CD4-positive, alpha-beta memory T cell (primary cell): ENCODE measurements around the gene PTPRJ. TPM values are rescaled to one million over a fixed set of nuclear protein-coding genes. Genes with fewer than 3 reads are reported as not detected.

Source experiments
- CTCF ChIA-PET: fragments of 350-600 bp; sonication (Branson Sonifier 250); formaldehyde crosslinking; loops from one replicate; lab custom pipeline; 2021; ENCODE audit warnings: inconsistent platforms; ENCODE audit not compliant: partially characterized antibody; lab: Charles Lee
- POLR2A ChIA-PET: fragments of 350-600 bp; sonication (Branson Sonifier 250); formaldehyde crosslinking; loops from one replicate; lab custom pipeline; 2021; ENCODE audit not compliant: partially characterized antibody; lab: Charles Lee
- DNase-seq, 5 donors: peaks; one replicate each; pipeline versions ENCODE4 v3.0.0 to v3.0.0-alpha.2; 2020 to 2022; ENCODE audit warnings: mixed read lengths in 1 of 5
- H3K27ac ChIP-seq: one replicate; pipeline ENCODE4 v1.7.0; 2013; ENCODE audit warnings: low read depth, low read length
- H3K27me3 ChIP-seq: 2 replicates; pipeline ENCODE4 v1.7.0; 2013; ENCODE audit warnings: mild to moderate bottlenecking, low read length, moderate library complexity; ENCODE audit not compliant: insufficient read depth
- H3K36me3 ChIP-seq: 2 replicates; pipeline ENCODE4 v1.7.0; 2013; ENCODE audit warnings: mild to moderate bottlenecking, low read length, moderate library complexity; ENCODE audit not compliant: insufficient read depth
- H3K4me1 ChIP-seq: 2 replicates; pipeline ENCODE4 v1.7.0; 2013; ENCODE audit warnings: mild to moderate bottlenecking, low read length, moderate library complexity; ENCODE audit not compliant: insufficient read depth
- H3K4me3 ChIP-seq, 2 donors: one replicate each; pipeline ENCODE4 v1.7.0; 2013; ENCODE audit warnings: low read length in 2 of 2, mild to moderate bottlenecking in 1 of 2
- H3K9me3 ChIP-seq, 2 donors: one replicate each; pipeline ENCODE4 v1.7.0; 2013; ENCODE audit warnings: low read length in 2 of 2, control low read depth in 1 of 2; ENCODE audit not compliant: control insufficient read depth in 1 of 2
- H3K27ac Mint-ChIP-seq, 7 donors: one replicate each; pipeline ENCODE4 v1.8.0; 2020 to 2021; ENCODE audit warnings: mixed read lengths in 7 of 7, mild to moderate bottlenecking in 6 of 7, inconsistent platforms in 3 of 7, moderate library complexity in 3 of 7
- H3K27me3 Mint-ChIP-seq, 2 donors: one replicate each; pipeline ENCODE4 v1.8.0; 2020 to 2021; ENCODE audit warnings: mixed read lengths in 2 of 2
- H3K36me3 Mint-ChIP-seq, 2 donors: one replicate each; pipeline ENCODE4 v1.8.0; 2020 to 2021; ENCODE audit warnings: mixed read lengths in 2 of 2, inconsistent platforms in 1 of 2, mild to moderate bottlenecking in 1 of 2
- H3K4me1 Mint-ChIP-seq, 4 donors: one replicate each; pipeline ENCODE4 v1.8.0; 2020 to 2021; ENCODE audit warnings: mixed read lengths in 4 of 4, mild to moderate bottlenecking in 1 of 4
- H3K4me3 Mint-ChIP-seq, 8 donors: one replicate each; pipeline ENCODE4 v1.8.0; 2020 to 2021; ENCODE audit warnings: mixed read lengths in 8 of 8, mild to moderate bottlenecking in 7 of 8, moderate library complexity in 6 of 8, inconsistent platforms in 3 of 8
- H3K9me3 Mint-ChIP-seq, 8 donors: one replicate each; pipeline ENCODE4 v1.8.0; 2020 to 2021; ENCODE audit warnings: mixed read lengths in 8 of 8, mild to moderate bottlenecking in 5 of 8, inconsistent platforms in 3 of 8, moderate library complexity in 1 of 8
- intact Hi-C: fragments of 100-400 bp; cut with micrococcal nuclease; formaldehyde crosslinking; loops from one replicate; pipeline ENCODE4 v1.15.1; 2023
- polyA plus RNA-seq, 2 donors: library from polyadenylated mRNA; unstranded; fragments of 300-500 nt; fragmentation: Illumina TruSeq; gene quantifications; one replicate each; pipeline ENCODE4 v1.2.3, GENCODE V29; 2021
- total RNA-seq, 2 experiments: library from RNA; stranded (reverse); gene quantifications; one replicate each; pipeline ENCODE4 v1.2.3, GENCODE V29; 2021

Gene PTPRJ
- total and polyA plus RNA-seq, 4 experiments from 2014 or later: 3.3 to 57.9 (median 37.2) TPM

DNA sequence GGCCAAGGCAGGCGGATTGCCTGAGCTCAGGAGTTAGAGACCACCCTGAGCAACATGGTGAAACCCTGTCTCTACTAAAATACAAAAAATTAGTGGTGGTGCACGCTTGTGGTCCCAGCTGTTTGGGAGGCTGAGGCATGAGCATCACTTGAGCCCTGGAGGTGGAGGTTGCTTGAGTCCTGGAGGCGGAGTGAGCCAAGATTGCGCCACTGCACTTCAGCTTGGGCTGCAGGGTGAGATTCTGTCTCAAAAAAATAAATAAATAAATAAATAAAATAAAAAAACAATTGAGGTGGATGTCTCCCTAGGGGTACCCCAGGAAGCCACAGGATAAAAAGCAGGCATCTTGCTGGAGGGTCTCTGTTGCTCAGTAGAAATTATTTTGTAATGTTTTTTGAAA is 14.1 kb downstream of the PTPRJ start:
- Mint-ChIP-seq H3K27me3 (no peaks in the 10 kb centered on the region), H3K4me1 (peaks cover 42 to 72% (median 53%) of the 10 kb centered on the region in 4 donors), H3K9me3 (no peaks in the 10 kb centered on the region), H3K4me3 (no peak overlapping the region), H3K36me3 (peaks cover 0 to 5% of the 10 kb centered on the region in 2 donors), H3K27ac (no peak overlapping the region)
- ChIA-PET POLR2A (no interaction called here), CTCF (interaction anchor here (1.1 to 2.7 kb wide), 4 partner anchors 11 to 62 kb away, joined by 3 to 9 read pairs (median 4); no protein-coding TSS in a partner anchor)
- Histone ChIP-seq H3K36me3 (no peaks in the 10 kb centered on the region), H3K27me3 (no peaks in the 10 kb centered on the region), H3K4me3 (no peak overlapping the region), H3K4me1 (peaks cover 75% of the 10 kb centered on the region), H3K9me3 (no peaks in the 10 kb centered on the region), H3K27ac (no peak overlapping the region)
- intact Hi-C loops: no loop called here
- no peak for DNase-seq

DNA sequence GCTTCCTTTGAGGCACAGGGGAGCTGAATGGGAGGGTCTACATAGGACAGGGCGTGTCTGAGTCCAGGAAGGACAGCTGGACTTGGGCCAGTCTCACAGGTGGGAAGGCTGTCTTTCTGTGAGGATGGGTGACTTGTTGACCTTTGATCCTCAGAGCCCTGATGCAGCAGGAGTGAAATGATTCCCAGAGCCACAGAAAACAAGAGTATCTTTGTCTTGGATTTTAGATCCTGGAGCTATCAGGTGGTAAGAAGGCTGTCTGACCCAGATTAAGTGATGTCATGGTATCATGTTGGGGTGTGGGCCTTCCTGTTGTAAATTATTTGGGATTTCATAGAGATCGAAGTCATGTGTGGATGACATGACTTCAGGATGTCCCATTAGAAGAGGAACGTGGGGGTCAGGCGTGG is 15.0 kb downstream of the PTPRJ start:
- Mint-ChIP-seq H3K9me3 (no peaks in the 10 kb centered on the region), H3K4me1 (peaks cover 41 to 72% (median 53%) of the 10 kb centered on the region in 4 donors), H3K27ac (peak overlapping the region in 4 of 7 donors; percentile 48 to 61 (median 56)), H3K36me3 (peaks cover 0 to 5% of the 10 kb centered on the region in 2 donors), H3K27me3 (no peaks in the 10 kb centered on the region), H3K4me3 (no peak overlapping the region)
- H3K27ac ChIP-seq: no peak overlapping the region
- H3K9me3 ChIP-seq: no peaks in the 10 kb centered on the region
- peaks cover 76% of the 10 kb centered on the region for H3K4me1 ChIP-seq
- POLR2A ChIA-PET: interaction anchor here (0.5 to 1.5 kb wide), 3 partner anchors 10 to 61 kb away, joined by 3 to 4 read pairs (median 3); no protein-coding TSS in a partner anchor
- CTCF ChIA-PET: interaction anchor here (1.3 to 2.7 kb wide), 2 partner anchors 12 to 61 kb away, joined by 4 to 9 read pairs; no protein-coding TSS in a partner anchor
- no peaks in the 10 kb centered on the region for H3K36me3 ChIP-seq
- no peak overlapping the region for H3K4me3 ChIP-seq
- H3K27me3 ChIP-seq: no peaks in the 10 kb centered on the region
- intact Hi-C loops: no loop called here
- DNase-seq: no peak

- H3K4me3 Mint-ChIP-seq: peak overlapping the region in 2 of 8 donors; percentile 13 to 43
- no peaks in the 10 kb centered on the region for H3K9me3 Mint-ChIP-seq
- DNase-seq: no peak
- ChIA-PET CTCF (interaction anchor here (0.9 to 2.6 kb wide), 4 partner anchors 16 to 111 kb away, joined by 3 to 13 read pairs (median 4); no protein-coding TSS in a partner anchor), POLR2A (interaction anchor here (0.6 to 15.6 kb wide), 6 partner anchors 9 to 230 kb away, joined by 3 to 296 read pairs (median 34); partner anchors contain the start of gene FNBP4)
- H3K27ac Mint-ChIP-seq: peak overlapping the region; percentile 43 to 97 (median 82)
- intact Hi-C loops: no loop called here
- peaks cover 74% of the 10 kb centered on the region for H3K4me1 ChIP-seq
- no peaks in the 10 kb centered on the region for H3K27me3 Mint-ChIP-seq
- no peaks in the 10 kb centered on the region for H3K9me3 ChIP-seq
- H3K27me3 ChIP-seq: no peaks in the 10 kb centered on the region
- H3K4me3 ChIP-seq: no peak overlapping the region
- H3K27ac ChIP-seq: no peak overlapping the region
- no peaks in the 10 kb centered on the region for H3K36me3 ChIP-seq
- peaks cover 0 to 5% of the 10 kb centered on the region in 2 donors for H3K36me3 Mint-ChIP-seq
- peaks cover 47 to 76% (median 60%) of the 10 kb centered on the region in 4 donors for H3K4me1 Mint-ChIP-seq
Measured at GRCh38 chr11:47997063-47998053, 17.0 kb downstream of the PTPRJ start.

DNA sequence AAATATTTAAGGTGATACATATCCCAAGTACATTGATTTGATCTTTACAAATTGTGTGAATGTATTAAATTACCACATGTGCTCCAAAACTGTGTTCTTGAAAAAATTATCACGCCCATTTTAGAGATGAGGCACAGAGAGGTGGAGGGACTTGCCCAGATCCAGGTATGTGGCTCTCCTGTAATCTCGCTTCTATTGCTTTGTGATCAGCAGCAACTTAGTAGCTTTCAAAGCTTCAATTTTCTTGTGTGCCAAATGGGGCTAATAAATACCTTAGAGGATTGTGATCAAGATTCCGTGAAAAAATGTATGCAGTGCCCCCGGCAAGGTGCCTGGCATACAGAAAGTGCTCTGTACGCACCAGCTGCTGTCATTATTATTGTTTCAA is 18.0 kb downstream of the PTPRJ start:
- H3K27me3 ChIP-seq: no peaks in the 10 kb centered on the region
- DNase-seq: no peak
- H3K9me3 ChIP-seq: no peaks in the 10 kb centered on the region
- peaks cover 48 to 78% (median 62%) of the 10 kb centered on the region in 4 donors for H3K4me1 Mint-ChIP-seq
- H3K27ac Mint-ChIP-seq: peak overlapping the region; percentile 90 to 99 (median 96)
- peak overlapping the region; percentile 65 for H3K27ac ChIP-seq
- H3K36me3 ChIP-seq: no peaks in the 10 kb centered on the region
- intact Hi-C loops: no loop called here
- H3K4me3 Mint-ChIP-seq: peak overlapping the region in 3 of 8 donors; percentile 39 to 70 (median 41)
- ChIA-PET POLR2A (interaction anchor here (0.6 to 15.6 kb wide), 5 partner anchors 15 to 231 kb away, joined by 3 to 296 read pairs (median 64); partner anchors contain the start of gene FNBP4), CTCF (interaction anchor here (0.5 to 2.6 kb wide), 8 partner anchors 9 to 110 kb away, joined by 3 to 13 read pairs (median 4); no protein-coding TSS in a partner anchor)
- no peak overlapping the region for H3K4me3 ChIP-seq
- peaks cover 0 to 3% of the 10 kb centered on the region in 2 donors for H3K36me3 Mint-ChIP-seq
- peaks cover 74% of the 10 kb centered on the region for H3K4me1 ChIP-seq
- no peaks in the 10 kb centered on the region for H3K27me3 Mint-ChIP-seq
- H3K9me3 Mint-ChIP-seq: peaks cover 0 to 1% (median 0%) of the 10 kb centered on the region in 8 donors

- no peaks in the 10 kb centered on the region for H3K36me3 ChIP-seq
- H3K9me3 Mint-ChIP-seq: peaks cover 0 to 1% (median 0%) of the 10 kb centered on the region in 8 donors
- H3K4me1 ChIP-seq: peaks cover 78% of the 10 kb centered on the region
- intact Hi-C loops: no loop called here
- peak overlapping the region in 6 of 8 donors; percentile 33 to 70 (median 40) for H3K4me3 Mint-ChIP-seq
- peak overlapping the region; percentile 65 for H3K27ac ChIP-seq
- H3K36me3 Mint-ChIP-seq: peaks cover 0 to 3% of the 10 kb centered on the region in 2 donors
- H3K4me3 ChIP-seq: no peak overlapping the region
- H3K27ac Mint-ChIP-seq: peak overlapping the region; percentile 90 to 99 (median 96)
- DNase-seq: no peak
- POLR2A ChIA-PET: interaction anchor here (1.1 to 15.6 kb wide), 5 partner anchors 16 to 232 kb away, joined by 3 to 296 read pairs (median 64); partner anchors contain the start of gene FNBP4
- CTCF ChIA-PET: interaction anchor here (0.5 to 2.6 kb wide), 9 partner anchors 8 to 112 kb away, joined by 3 to 13 read pairs (median 4); no protein-coding TSS in a partner anchor
- no peaks in the 10 kb centered on the region for H3K9me3 ChIP-seq
- H3K4me1 Mint-ChIP-seq: peaks cover 48 to 79% (median 62%) of the 10 kb centered on the region in 4 donors
- H3K27me3 ChIP-seq: no peaks in the 10 kb centered on the region
- no peaks in the 10 kb centered on the region for H3K27me3 Mint-ChIP-seq
Measured at GRCh38 chr11:47998733-47999359, 18.5 kb downstream of the PTPRJ start.

- no peaks in the 10 kb centered on the region for H3K27me3 ChIP-seq
- no peak for DNase-seq
- CTCF ChIA-PET: interaction anchor here (0.6 to 5.0 kb wide), 8 partner anchors 13 to 110 kb away, joined by 3 to 29 read pairs (median 12); no protein-coding TSS in a partner anchor
- peaks cover 0 to 1% (median 0%) of the 10 kb centered on the region in 8 donors for H3K9me3 Mint-ChIP-seq
- peak overlapping the region; percentile 65 for H3K27ac ChIP-seq
- peak overlapping the region; percentile 90 to 99 (median 96) for H3K27ac Mint-ChIP-seq
- no peaks in the 10 kb centered on the region for H3K27me3 Mint-ChIP-seq
- H3K4me1 ChIP-seq: peaks cover 87% of the 10 kb centered on the region
- H3K36me3 Mint-ChIP-seq: peaks cover 0 to 3% of the 10 kb centered on the region in 2 donors
- peak overlapping the region in 7 of 8 donors; percentile 21 to 70 (median 55) for H3K4me3 Mint-ChIP-seq
- no peaks in the 10 kb centered on the region for H3K36me3 ChIP-seq
- intact Hi-C loops: loop anchor here (5.0 kb wide), 1 partner anchor 138 kb away; no protein-coding TSS in a partner anchor
- no peaks in the 10 kb centered on the region for H3K9me3 ChIP-seq
- H3K4me3 ChIP-seq: no peak overlapping the region
- H3K4me1 Mint-ChIP-seq: peaks cover 54 to 87% (median 72%) of the 10 kb centered on the region in 4 donors
- POLR2A ChIA-PET: interaction anchor here (0.7 to 15.6 kb wide), 10 partner anchors 7 to 285 kb away, joined by 3 to 296 read pairs (median 8); no protein-coding TSS in a partner anchor
Measured at GRCh38 chr11:48000432-48000831, 20.1 kb downstream of the PTPRJ start.
